Keratinocyte (primary cell): ENCODE data around the gene GPR26.
"Not testable (repeated sequence)": the region's sequence is repeated elsewhere in the genome, so short reads cannot be mapped to it uniquely, and the experiment has no call there.

Experiments used
- EZH2 ChIP-seq: IDR thresholded peaks from one replicate; pipeline ENCODE4 v1.6.1; 2012; ENCODE audit warnings: inconsistent platforms, mild to moderate bottlenecking, low read length, moderate library complexity
- TF ChIP-seq, protein P1 (sequence below), 3 experiments: IDR thresholded peaks in 1 of 3; conservative IDR thresholded peaks in 1 of 3; optimal IDR thresholded peaks in 1 of 3; 2 replicates in 2 of 3; 3 replicates in 1 of 3; pipeline versions ENCODE3 to v1.5.1; 2011; ENCODE audit warnings: low read length in 3 of 3, mild to moderate bottlenecking in 3 of 3, moderate library complexity in 2 of 3, control low read depth in 1 of 3, inconsistent platforms in 1 of 3; ENCODE audit not compliant: insufficient read depth in 2 of 3; ENCODE audit errors: extremely low read depth in 1 of 3

DNA sequence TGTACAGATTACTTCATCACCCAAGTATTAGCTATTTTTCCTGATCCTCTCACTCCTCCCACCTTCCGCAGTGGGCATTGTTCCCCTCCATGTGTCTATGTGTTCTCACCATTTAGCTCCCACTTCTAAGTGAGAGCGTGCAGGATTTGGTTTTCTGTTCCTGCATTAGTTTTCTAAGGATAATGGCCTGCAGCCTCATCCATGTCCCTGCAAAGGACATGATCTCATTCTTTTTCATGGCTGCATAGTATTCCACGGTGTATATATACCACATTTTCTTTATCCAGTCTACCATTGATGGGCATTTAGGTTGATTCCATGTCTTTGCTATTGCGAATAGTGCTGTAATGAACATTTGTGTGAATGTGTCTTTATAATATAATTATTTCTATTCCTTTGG is 70.8 kb downstream of the GPR26 start:
- TF ChIP-seq, protein P1, sequence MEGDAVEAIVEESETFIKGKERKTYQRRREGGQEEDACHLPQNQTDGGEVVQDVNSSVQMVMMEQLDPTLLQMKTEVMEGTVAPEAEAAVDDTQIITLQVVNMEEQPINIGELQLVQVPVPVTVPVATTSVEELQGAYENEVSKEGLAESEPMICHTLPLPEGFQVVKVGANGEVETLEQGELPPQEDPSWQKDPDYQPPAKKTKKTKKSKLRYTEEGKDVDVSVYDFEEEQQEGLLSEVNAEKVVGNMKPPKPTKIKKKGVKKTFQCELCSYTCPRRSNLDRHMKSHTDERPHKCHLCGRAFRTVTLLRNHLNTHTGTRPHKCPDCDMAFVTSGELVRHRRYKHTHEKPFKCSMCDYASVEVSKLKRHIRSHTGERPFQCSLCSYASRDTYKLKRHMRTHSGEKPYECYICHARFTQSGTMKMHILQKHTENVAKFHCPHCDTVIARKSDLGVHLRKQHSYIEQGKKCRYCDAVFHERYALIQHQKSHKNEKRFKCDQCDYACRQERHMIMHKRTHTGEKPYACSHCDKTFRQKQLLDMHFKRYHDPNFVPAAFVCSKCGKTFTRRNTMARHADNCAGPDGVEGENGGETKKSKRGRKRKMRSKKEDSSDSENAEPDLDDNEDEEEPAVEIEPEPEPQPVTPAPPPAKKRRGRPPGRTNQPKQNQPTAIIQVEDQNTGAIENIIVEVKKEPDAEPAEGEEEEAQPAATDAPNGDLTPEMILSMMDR (optimal IDR thresholded peaks at IDR 0.05 in 1 of 3, IDR thresholded peaks at IDR 0.05 in 1 of 3, conservative IDR thresholded peaks at IDR 0.05 in 1 of 3; ENCODE audit: extremely low read depth in 1 of 3, insufficient read depth in 2 of 3, low read length in 3 of 3): not testable (repeated sequence)
- not testable (repeated sequence) for TF ChIP-seq EZH2
